Subcutaneous adipose tissue (tissue), 4 donors: ENCODE data around the gene ASIP. TPM values are rescaled to one million over a fixed set of nuclear protein-coding genes. Genes with fewer than 3 reads are reported as not detected.

Experiments used
- total RNA-seq, 4 donors: library from RNA; depleted of rRNA; stranded (reverse); fragments of >200 nt; gene quantifications; one replicate each; pipeline ENCODE4 v1.1.0, GENCODE V29; 2016
- TF ChIP-seq, protein P1 (sequence below): fragments of 450-650 bp; IDR thresholded peaks from one replicate; pipeline ENCODE4 v1.5.1; 2016; ENCODE audit warnings: low read depth, mild to moderate bottlenecking, control low read depth, antibody characterized with exemption, moderate library complexity

Gene ASIP
- total RNA-seq, 4 donors from 2014 or later, result 1.2 TPM; not detected in 3

- TF ChIP-seq, protein P1, sequence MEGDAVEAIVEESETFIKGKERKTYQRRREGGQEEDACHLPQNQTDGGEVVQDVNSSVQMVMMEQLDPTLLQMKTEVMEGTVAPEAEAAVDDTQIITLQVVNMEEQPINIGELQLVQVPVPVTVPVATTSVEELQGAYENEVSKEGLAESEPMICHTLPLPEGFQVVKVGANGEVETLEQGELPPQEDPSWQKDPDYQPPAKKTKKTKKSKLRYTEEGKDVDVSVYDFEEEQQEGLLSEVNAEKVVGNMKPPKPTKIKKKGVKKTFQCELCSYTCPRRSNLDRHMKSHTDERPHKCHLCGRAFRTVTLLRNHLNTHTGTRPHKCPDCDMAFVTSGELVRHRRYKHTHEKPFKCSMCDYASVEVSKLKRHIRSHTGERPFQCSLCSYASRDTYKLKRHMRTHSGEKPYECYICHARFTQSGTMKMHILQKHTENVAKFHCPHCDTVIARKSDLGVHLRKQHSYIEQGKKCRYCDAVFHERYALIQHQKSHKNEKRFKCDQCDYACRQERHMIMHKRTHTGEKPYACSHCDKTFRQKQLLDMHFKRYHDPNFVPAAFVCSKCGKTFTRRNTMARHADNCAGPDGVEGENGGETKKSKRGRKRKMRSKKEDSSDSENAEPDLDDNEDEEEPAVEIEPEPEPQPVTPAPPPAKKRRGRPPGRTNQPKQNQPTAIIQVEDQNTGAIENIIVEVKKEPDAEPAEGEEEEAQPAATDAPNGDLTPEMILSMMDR, result no peak
Observed at GRCh38 chr20:34232494-34233087, 8.6 kb upstream of the ASIP start.

DNA sequence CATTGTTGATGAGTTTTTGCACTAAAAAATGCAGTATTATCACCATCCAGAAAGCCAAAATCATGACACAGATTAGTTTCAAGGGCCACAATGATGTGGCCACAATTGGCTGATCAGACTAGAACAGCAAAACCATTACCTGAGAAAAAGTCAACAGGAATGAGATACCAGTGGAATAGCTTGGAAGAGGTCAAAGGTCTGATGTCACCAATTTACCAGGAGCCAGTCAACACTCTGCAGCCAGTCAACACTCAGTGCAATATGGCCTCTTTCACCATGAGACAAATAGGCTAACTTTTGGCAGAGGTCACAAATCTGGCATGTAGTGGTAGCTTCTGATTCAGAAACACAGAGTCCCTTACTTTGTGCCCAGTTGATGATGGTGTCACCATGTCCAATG lies 7.5 kb upstream of the ASIP start:
- TF ChIP-seq, protein P1, result no peak

DNA sequence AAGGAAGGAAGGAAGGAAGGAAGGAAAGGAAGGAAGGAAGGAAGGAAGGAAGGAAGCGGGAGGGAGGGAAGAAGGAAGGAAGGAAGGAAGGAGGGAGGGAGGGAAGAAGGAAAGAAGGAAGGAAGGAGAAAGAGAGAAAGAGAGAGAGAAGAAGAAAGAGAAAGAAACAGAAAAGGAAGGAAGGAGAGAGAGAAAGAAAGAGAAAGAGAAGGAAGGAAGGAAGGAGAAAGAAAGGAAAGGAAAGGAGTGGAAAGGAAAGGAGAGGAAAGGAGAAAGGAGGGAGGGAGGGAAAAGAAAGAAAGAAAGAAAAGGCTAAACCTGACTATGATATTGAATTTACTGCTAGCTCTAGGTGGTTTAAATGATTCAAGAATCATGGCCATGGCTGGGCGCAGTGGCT lies 5.3 kb upstream of the ASIP start:
- TF ChIP-seq, protein P1, result no peak

GRCh38 chr20:34237942-34238341 lies 3.3 kb upstream of the ASIP start:
- TF ChIP-seq, protein P1, result no peak

DNA sequence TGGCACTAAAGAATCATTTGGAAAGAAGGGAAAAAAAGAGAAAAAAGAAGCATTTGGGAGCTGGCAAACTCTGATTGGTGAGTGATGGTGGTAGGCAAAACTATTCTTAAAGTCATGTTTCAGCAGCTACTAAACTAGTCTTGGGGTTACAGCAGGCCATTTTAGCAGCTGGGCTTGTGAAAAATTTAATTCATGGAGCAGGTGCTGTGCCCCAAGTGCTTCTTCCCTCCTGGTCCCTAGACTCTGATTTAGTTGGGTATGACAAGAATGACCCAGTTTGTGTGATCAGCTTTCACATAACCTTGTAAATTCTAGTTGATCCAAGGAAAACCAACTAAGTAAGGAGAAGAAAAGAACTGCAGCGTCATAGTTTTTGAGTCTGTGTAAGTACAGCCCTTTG lies 1.1 kb upstream of the ASIP start:
- TF ChIP-seq, protein P1, result no peak

GRCh38 chr20:34242879-34243278 lies 1.7 kb downstream of the ASIP start:
- TF ChIP-seq, protein P1, result no peak

GRCh38 chr20:34243377-34243776 lies 2.2 kb downstream of the ASIP start:
- TF ChIP-seq, protein P1, result no peak
